HepG2 (cell line): ENCODE results near the gene RUNDC1. TPM values are rescaled to one million over a fixed set of nuclear protein-coding genes. Genes with fewer than 3 reads are reported as not detected.

Source experiments
- ARHGAP35 ChIP-seq: sonication (generic); formaldehyde crosslinking; IDR thresholded peaks from 2 replicates; pipeline ENCODE4 v1.9.0; 2022; ENCODE audit warnings: mild to moderate bottlenecking, inconsistent platforms, moderate library complexity, missing genetic modification reagents, borderline replicate concordance
- CHD4 ChIP-seq: fragments of 200-600 bp; sonication (generic); IDR thresholded peaks from 2 replicates; pipeline ENCODE4 v1.7.0; 2017; ENCODE audit warnings: mild to moderate bottlenecking, low read length, borderline replicate concordance
- POLR2AphosphoS5 ChIP-seq: IDR thresholded peaks from 2 replicates; pipeline ENCODE4 v1.6.1; 2012; ENCODE audit warnings: low read depth, low read length
- TBL1XR1 ChIP-seq: fragments of 150-350 bp; IDR thresholded peaks from 2 replicates; pipeline ENCODE4 v1.6.1; 2014; ENCODE audit warnings: borderline replicate concordance, low read length; ENCODE audit not compliant: partially characterized antibody
- ZNF10 ChIP-seq: sonication (generic); formaldehyde crosslinking; IDR thresholded peaks from 2 replicates; pipeline ENCODE4 v1.4.0; 2020; ENCODE audit warnings: mild to moderate bottlenecking, low read depth, missing genetic modification reagents, borderline replicate concordance
- ZNF224 ChIP-seq: sonication (generic); formaldehyde crosslinking; IDR thresholded peaks from 2 replicates; pipeline ENCODE4 v1.5.0; 2020; ENCODE audit warnings: mild to moderate bottlenecking, missing genetic modification reagents
- ZNF274 ChIP-seq: sonication (generic); formaldehyde crosslinking; IDR thresholded peaks from 2 replicates; pipeline ENCODE4 v1.5.1; 2020; ENCODE audit warnings: mild to moderate bottlenecking, missing genetic modification reagents
- ZNF562 ChIP-seq: sonication (generic); formaldehyde crosslinking; IDR thresholded peaks from 2 replicates; pipeline ENCODE4 v1.8.0; 2022; ENCODE audit warnings: missing genetic modification reagents, borderline replicate concordance
- ZNF607 ChIP-seq: sonication (generic); formaldehyde crosslinking; IDR thresholded peaks from 2 replicates; pipeline ENCODE4 v1.5.1; 2020; ENCODE audit warnings: missing genetic modification reagents, mild to moderate bottlenecking, borderline replicate concordance
- ZNF782 ChIP-seq: sonication (generic); formaldehyde crosslinking; IDR thresholded peaks from 2 replicates; pipeline ENCODE4 v1.4.0; 2020; ENCODE audit warnings: missing genetic modification reagents, mild to moderate bottlenecking, borderline replicate concordance
- ZSCAN12 ChIP-seq: sonication (generic); formaldehyde crosslinking; IDR thresholded peaks from 2 replicates; pipeline ENCODE4 v1.9.0; 2021; ENCODE audit warnings: mild to moderate bottlenecking, missing genetic modification reagents
- polyA plus RNA-seq, 8 experiments: library from polyadenylated mRNA; depleted of rRNA in 3 of 8; stranded (reverse) in 7 of 8; unstranded in 1 of 8; fragments of >200 nt; fragmentation: Illumina TruSeq in 4 of 8; extraction: Trizol in 4 of 8; gene quantifications; 2 replicates each; pipeline versions ENCODE4 v1.2.1 to v1.2.3, GENCODE V29; 2011 to 2016; ENCODE audit warnings: low read depth in 4 of 8, missing spikeins in 1 of 8, mixed read lengths in 1 of 8; ENCODE audit not compliant: insufficient read depth in 1 of 8
- total RNA-seq, 5 experiments: library from RNA; depleted of rRNA; stranded (reverse); fragments of >200 nt; fragmentation: Illumina TruSeq; extraction: Trizol; gene quantifications; 2 replicates each; pipeline ENCODE4 v1.2.3, GENCODE V29; 2016; ENCODE audit warnings: low read depth in 1 of 5
- TF ChIP-seq, protein P1 (sequence below): sonication (generic); formaldehyde crosslinking; IDR thresholded peaks from 2 replicates; pipeline ENCODE4 v1.4.0; 2020; ENCODE audit warnings: mild to moderate bottlenecking, missing genetic modification reagents, borderline replicate concordance
- TF ChIP-seq, protein P2 (sequence below): sonication (generic); formaldehyde crosslinking; IDR thresholded peaks from 2 replicates; pipeline ENCODE4 v1.5.0; 2020; ENCODE audit warnings: missing genetic modification reagents, mild to moderate bottlenecking, borderline replicate concordance
- TF ChIP-seq, protein P3 (sequence below): sonication (generic); formaldehyde crosslinking; IDR thresholded peaks from 2 replicates; pipeline ENCODE4 v1.8.0; 2022; ENCODE audit warnings: missing genetic modification reagents, low read depth, mild to moderate bottlenecking, borderline replicate concordance
- TF ChIP-seq, protein P4 (sequence below): sonication (generic); formaldehyde crosslinking; conservative IDR thresholded peaks from 2 replicates; pipeline ENCODE4 v1.8.1; 2023; ENCODE audit warnings: missing genetic modification reagents
- TF ChIP-seq, protein P5 (sequence below): sonication (generic); formaldehyde crosslinking; IDR thresholded peaks from 2 replicates; pipeline ENCODE4 v1.8.1; 2023; ENCODE audit warnings: missing genetic modification reagents, mild to moderate bottlenecking, borderline replicate concordance
- TF ChIP-seq, protein P6 (sequence below): sonication (generic); formaldehyde crosslinking; IDR thresholded peaks from 2 replicates; pipeline ENCODE4 v1.4.0; 2020; ENCODE audit warnings: mild to moderate bottlenecking, missing genetic modification reagents

Gene RUNDC1
- total and polyA plus RNA-seq, 2 of the 13 experiments (the other 11 are each of a cell fraction or from before 2014, with no cell fraction given) = 10.3 to 11.4 TPM

DNA sequence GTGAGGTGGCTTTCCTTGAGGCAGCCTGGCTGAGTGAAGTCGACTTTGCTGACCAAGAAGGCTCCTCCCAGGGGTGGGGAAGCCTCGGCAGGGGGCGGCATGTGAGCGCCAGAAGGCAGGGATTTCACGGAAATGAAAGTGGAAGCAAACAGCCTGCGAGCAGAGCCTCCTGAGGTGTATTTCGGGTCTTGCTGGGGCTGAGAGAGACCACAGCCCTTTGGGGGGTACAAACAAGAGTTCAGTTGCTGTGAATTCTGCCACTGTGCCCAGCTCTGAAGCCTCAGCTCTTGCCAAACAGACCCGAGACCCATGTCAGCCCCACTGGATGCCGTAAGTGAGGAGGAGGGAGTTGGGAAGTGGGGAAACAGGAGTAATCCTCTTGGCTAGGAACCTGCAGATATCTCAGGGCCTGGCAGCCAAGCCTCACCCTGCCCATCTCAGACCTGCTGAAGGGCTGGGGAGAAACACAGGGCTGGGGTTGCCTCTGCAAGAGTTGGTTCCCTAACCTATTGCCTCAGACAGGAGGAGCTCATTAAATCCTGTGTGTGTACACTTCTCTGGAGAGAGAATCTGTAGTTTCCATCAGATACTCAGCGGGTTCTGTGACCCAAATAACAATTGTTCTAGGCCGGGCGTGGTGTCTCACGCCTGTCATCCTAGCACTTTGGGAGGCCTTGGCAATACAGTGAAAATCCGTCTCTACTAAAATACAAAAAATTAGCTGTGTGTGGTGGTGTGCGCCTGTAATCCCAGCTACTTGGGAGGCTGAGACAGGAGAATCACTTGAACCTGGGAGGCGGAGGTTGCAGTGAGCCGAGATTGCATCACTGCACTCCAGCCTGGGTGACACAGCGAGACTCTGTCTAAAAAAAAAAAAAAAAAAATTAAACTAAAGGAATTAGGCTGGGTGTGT, 26.5 kb downstream of the RUNDC1 start, which contains the start of gene IFI35 (continued):
- TF ChIP-seq, protein P1, sequence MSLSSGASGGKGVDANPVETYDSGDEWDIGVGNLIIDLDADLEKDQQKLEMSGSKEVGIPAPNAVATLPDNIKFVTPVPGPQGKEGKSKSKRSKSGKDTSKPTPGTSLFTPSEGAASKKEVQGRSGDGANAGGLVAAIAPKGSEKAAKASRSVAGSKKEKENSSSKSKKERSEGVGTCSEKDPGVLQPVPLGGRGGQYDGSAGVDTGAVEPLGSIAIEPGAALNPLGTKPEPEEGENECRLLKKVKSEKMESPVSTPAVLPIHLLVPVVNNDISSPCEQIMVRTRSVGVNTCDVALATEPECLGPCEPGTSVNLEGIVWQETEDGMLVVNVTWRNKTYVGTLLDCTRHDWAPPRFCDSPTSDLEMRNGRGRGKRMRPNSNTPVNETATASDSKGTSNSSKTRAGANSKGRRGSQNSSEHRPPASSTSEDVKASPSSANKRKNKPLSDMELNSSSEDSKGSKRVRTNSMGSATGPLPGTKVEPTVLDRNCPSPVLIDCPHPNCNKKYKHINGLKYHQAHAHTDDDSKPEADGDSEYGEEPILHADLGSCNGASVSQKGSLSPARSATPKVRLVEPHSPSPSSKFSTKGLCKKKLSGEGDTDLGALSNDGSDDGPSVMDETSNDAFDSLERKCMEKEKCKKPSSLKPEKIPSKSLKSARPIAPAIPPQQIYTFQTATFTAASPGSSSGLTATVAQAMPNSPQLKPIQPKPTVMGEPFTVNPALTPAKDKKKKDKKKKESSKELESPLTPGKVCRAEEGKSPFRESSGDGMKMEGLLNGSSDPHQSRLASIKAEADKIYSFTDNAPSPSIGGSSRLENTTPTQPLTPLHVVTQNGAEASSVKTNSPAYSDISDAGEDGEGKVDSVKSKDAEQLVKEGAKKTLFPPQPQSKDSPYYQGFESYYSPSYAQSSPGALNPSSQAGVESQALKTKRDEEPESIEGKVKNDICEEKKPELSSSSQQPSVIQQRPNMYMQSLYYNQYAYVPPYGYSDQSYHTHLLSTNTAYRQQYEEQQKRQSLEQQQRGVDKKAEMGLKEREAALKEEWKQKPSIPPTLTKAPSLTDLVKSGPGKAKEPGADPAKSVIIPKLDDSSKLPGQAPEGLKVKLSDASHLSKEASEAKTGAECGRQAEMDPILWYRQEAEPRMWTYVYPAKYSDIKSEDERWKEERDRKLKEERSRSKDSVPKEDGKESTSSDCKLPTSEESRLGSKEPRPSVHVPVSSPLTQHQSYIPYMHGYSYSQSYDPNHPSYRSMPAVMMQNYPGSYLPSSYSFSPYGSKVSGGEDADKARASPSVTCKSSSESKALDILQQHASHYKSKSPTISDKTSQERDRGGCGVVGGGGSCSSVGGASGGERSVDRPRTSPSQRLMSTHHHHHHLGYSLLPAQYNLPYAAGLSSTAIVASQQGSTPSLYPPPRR = peak; percentile 24; the same call in 1 of the 2 replicates
- TF ChIP-seq ZNF562 (no peak), ZNF782 (CRISPR knock-in tag) (0 out of 2 replicates have a peak, but pooled peaks have one; percentile 16), ZNF10 (CRISPR knock-in tag) (no peak), ZNF274 (CRISPR knock-in tag) (no peak; the same call in 1 of the 2 replicates), CHD4 (no peak; the same call in 1 of the 2 replicates), ZNF224 (no peak), ARHGAP35 (CRISPR knock-in tag) (no peak), TBL1XR1 (no peak), POLR2AphosphoS5 (peak; percentile 74), ZNF607 (CRISPR knock-in tag) (no peak; the same call in 1 of the 2 replicates), ZSCAN12 (CRISPR knock-in tag) (no peak)
- TF ChIP-seq, protein P2, sequence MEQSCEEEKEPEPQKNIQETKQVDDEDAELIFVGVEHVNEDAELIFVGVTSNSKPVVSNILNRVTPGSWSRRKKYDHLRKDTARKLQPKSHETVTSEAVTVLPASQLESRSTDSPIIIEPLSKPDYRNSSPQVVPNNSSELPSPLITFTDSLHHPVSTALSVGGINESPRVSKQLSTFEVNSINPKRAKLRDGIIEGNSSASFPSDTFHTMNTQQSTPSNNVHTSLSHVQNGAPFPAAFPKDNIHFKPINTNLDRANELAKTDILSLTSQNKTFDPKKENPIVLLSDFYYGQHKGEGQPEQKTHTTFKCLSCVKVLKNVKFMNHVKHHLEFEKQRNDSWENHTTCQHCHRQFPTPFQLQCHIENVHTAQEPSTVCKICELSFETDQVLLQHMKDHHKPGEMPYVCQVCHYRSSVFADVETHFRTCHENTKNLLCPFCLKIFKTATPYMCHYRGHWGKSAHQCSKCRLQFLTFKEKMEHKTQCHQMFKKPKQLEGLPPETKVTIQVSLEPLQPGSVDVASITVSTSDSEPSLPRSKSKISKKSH (CRISPR knock-in tag) = peak; percentile 67; the same call in 1 of the 2 replicates
- TF ChIP-seq, protein P3, sequence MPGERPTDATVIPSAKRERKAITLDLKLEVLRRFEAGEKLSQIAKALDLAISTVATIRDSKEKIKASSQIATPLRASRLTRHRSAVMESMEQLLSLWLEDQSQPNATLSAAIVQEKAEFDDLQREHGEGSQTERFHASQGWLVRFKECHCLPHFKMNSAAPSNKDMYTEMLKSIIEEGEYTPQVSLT (CRISPR knock-in tag) = no peak
- TF ChIP-seq, protein P4, sequence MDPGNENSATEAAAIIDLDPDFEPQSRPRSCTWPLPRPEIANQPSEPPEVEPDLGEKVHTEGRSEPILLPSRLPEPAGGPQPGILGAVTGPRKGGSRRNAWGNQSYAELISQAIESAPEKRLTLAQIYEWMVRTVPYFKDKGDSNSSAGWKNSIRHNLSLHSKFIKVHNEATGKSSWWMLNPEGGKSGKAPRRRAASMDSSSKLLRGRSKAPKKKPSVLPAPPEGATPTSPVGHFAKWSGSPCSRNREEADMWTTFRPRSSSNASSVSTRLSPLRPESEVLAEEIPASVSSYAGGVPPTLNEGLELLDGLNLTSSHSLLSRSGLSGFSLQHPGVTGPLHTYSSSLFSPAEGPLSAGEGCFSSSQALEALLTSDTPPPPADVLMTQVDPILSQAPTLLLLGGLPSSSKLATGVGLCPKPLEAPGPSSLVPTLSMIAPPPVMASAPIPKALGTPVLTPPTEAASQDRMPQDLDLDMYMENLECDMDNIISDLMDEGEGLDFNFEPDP (CRISPR knock-in tag) = no peak
- TF ChIP-seq, protein P5, sequence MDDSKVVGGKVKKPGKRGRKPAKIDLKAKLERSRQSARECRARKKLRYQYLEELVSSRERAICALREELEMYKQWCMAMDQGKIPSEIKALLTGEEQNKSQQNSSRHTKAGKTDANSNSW (CRISPR knock-in tag) = no peak
- TF ChIP-seq, protein P6, sequence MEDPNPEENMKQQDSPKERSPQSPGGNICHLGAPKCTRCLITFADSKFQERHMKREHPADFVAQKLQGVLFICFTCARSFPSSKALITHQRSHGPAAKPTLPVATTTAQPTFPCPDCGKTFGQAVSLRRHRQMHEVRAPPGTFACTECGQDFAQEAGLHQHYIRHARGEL (CRISPR knock-in tag) = no peak
